ENCODE data around the gene LRRC8E.
"Not testable (repeated sequence)": the region's sequence is repeated elsewhere in the genome, so short reads cannot be mapped to it uniquely, and the experiment has no call there.

LRRC8E gene

DNA sequence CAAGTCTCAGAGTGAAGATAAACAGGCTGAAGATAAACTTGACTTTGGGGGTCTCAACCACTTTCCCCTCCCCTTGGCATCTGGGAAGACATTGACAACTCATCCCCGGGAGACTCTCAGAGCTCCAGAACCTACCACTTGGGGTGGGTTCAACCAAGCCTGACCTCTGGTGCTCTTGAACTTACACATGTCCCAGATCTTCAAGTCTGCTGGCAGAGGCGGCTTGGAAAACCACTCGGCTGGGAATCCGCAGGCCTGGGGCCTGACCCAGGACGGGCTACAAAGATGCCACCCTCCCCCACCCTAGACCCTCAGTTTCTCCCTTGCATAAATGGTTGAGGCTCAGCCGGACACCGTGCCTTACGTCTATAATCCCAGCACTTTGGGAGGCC lies 512 bp downstream of the LRRC8E start:
- DNase-seq = no peak

DNA sequence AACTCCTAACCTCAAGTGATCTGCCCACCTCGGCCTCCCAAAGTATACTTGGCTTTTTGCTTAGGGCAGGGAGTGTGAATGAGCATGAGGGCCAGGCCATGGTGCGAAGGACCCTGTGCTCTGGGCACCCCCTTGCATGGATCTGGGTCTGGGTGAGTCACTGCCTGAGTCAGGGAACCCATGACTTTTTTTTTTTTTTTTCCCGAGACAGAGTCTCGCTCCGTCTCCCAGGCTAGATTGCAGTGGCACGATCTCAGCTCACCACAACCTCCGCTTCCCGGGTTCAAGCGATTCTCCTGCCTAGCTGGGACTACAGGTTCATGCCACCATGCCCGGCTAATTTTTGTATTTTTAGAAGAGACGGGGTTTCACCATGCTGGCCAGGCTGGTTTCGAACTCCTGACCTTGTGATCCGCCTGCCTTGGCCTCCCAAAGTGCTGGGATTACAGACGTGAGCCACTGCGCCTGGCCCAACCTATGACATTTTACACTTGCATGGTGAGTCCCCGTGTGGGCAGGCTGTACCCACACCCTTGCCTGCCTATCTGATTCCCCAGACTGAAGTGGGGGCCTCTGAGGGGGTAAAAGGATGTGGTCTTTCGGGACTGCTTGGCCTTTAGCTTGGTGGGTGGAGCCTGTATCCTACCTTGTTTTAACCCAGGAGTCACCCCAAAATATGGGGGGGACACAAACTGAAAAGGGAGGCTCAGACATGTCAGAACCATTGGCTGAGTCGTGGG lies 5.2 kb downstream of the LRRC8E start:
- DNase-seq = not testable (repeated sequence)

DNA sequence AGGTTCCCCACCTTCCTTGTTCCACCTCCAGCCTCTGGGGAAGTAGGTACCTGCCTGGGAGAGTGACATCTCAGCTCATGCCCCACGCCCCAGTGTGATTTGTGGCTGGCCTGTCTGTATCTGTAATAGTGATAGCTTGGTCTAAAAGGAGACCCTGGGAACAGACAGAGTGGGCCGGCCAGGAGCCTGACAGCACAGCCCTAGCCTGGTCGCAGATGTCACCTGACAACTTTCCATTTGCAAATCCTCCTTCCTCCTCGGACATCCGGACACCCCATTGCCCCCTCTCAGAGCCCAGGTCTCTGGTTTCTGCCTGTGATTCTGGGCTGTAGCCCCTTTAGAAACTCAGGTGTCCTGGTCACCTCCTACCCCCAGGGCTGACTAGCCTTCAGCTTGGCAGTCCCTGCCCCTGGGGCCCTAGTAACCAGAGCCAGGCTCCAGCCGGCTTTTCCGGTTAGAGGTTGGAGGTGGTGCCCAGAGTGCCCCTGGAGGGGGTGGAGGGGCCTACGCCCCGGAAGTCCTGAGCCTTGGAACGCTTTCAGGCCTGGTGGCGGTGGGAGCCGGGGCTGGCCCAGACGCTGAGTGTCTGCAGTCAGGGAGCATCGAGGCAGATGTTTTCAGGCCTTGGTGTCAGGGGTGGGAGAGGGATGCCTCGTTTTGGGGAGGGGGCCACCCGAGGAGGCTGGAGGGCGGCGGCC lies 6.5 kb downstream of the LRRC8E start:
- no peak for DNase-seq

DNA sequence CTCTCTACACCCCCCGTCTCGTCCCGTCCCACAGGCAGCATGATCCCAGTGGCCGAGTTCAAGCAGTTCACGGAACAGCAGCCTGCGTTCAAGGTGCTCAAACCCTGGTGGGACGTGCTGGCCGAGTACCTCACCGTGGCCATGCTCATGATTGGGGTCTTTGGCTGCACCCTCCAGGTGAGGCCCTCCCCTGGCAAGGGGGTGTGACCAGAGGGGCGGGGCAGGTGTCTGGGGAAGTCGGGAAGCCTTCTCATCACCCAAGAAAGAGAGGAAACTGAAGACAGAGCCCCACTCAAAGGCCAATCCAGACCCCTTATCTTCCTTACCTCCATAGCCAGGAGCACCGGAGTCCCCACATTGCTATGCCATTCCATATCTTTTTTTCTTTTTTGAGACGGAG lies 7.3 kb downstream of the LRRC8E start:
- DNase-seq = no peak

DNA sequence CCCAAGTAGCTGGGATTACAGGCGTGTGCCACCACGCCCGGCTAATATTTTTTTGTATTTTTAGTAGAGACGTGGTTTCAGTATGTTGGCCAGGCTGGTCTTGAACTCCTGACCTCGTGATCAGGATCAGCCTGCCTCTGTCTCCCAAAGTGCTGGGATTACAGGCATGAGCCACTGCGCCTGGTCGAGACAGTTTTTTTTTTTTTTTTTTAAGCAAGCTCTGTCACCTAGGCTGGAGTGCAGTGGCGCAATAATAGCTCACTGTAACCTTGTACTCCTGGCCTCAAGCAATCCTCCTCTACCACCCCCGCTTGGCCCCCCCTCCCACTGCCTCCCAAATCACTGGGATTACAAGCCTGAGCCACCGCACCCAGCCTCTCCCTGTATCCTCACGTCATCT lies 9.0 kb downstream of the LRRC8E start:
- DNase-seq = no peak

DNA sequence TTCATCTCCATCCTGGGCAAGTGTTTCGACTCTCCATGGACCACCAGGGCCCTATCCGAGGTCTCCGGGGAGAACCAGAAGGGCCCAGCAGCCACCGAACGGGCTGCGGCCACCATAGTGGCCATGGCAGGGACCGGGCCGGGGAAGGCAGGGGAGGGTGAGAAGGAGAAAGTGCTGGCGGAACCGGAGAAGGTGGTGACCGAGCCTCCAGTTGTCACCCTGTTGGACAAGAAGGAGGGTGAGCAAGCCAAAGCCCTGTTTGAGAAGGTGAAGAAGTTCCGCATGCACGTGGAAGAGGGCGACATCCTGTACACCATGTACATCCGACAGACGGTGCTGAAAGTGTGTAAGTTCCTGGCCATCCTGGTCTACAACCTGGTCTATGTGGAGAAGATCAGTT lies 10.7 kb downstream of the LRRC8E start:
- DNase-seq = no peak

DNA sequence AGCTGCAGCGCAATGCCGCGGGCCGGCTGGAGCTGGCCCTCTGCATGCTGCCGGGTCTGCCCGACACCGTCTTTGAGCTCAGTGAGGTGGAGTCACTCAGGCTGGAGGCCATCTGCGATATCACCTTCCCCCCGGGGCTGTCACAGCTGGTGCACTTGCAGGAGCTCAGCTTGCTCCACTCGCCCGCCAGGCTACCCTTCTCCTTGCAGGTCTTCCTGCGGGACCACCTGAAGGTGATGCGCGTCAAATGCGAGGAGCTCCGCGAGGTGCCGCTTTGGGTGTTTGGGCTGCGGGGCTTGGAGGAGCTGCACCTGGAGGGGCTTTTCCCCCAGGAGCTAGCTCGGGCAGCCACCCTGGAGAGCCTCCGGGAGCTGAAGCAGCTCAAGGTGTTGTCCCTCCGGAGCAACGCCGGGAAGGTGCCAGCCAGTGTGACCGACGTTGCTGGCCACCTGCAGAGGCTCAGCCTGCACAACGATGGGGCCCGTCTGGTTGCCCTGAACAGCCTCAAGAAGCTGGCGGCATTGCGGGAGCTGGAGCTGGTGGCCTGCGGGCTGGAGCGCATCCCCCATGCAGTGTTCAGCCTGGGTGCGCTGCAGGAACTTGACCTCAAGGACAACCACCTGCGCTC lies 11.6 kb downstream of the LRRC8E start:
- DNase-seq = peak; percentile 8

DNA sequence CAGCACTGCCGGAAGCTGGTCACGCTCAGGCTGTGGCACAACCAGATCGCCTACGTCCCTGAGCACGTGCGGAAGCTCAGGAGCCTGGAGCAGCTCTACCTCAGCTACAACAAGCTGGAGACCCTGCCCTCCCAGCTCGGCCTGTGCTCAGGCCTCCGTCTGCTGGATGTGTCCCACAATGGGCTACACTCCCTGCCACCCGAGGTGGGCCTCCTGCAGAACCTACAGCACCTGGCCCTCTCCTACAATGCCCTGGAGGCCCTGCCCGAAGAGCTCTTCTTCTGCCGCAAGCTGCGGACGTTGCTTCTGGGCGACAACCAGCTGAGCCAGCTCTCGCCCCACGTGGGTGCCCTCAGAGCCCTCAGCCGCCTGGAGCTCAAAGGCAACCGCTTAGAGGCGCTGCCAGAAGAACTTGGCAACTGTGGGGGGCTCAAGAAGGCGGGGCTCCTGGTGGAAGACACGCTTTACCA lies 12.1 kb downstream of the LRRC8E start:
- no peak for DNase-seq

DNA sequence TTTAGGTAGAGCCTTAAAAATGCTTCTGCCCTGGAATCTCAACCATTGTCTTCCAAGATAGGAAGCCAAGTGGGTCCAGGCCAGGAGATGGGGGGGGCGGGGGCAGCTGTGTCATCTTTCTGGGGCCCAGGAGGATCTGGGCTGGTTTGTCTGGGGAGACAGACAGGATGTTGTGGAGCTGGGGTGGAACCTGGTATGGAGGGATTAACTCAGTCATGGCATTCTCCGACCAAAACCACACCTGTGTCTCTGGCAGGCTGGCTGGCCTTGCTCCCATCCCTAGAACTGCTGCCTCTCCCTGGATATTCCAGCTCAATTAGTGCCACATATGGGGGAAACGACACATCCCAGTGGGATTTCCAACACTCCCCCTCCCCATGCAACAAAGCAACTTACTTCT lies 12.6 kb downstream of the LRRC8E start:
- no peak for DNase-seq

DNA sequence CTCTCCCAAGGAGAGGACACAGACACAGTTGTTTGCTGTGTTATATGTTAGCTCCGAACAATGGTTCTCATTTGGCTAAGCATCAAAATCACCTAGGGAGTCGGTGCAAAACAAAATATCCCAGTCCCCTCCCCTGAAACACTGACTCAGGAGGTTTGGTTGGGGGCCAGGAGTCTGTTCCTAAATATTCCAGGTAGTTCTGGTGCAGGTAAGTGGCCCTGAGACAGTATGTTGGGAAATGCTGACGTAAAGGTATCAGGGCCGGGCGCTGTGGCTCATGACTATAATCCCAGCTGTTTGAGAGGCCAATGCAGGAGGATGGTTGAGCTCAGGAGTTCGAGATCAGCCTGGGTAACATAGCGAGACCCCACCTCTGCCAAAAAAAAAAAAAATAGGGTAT lies 13.0 kb downstream of the LRRC8E start:
- DNase-seq = no peak

DNA sequence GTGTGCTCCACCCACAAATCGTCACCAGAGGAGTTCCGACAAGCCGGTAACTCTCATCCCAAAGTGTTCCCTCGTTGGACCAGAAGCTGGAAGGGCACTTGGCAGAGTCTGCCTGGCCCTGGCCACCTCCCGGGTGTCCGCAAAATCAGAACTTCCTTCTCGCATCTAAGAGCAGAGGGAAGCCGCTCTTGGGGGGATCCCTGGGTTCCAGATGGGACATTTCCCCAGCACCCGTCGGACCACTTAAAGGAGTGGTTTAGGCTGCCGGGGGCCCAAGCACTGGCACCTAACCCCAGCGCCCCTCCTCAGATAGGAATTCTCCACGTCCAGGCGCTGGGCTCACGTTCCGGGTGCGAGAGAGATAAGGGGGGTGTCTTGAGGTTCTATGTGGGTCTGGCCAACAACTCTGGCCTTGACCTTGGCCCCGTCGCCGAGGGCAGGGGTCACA lies 14.5 kb downstream of the LRRC8E start:
- DNase-seq = no peak

DNA sequence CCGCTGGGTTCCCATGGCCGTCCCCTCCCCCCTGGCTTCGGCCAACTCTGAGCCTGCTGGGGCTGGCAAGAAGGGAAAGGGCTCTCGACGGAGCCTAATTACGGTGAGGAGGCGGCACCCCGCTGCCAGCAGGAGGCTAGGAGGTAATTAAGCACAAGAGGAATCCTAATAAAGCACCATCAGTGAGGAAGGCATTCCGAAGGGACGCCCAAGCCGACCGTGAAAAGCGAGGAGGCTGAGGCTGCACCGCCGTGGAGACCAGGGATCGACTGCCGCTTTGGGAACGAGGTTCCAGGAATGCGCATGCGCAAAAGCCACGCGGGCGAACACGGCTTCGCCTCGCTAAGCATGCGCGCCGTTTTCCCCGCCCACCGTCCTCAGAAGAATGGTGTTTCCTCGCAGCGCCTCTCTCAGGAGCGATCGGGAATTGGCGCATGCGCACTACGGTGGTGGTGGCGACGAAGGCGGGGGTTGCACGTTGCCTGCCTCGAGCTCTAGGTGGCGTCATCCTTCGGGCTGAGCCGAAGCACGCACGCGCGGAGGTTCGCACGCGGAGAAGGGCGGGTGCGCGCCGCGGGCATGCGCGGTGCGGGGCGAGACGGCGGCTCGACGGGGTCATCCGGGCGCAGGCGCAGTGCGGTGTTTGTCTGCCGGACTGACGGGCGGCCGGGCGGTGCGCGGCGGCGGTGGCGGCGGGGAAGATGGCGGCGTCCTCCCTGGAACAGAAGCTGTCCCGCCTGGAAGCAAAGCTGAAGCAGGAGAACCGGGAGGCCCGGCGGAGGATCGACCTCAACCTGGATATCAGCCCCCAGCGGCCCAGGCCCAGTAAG lies 15.1 kb downstream of the LRRC8E start, which contains the start of gene MAP2K7:
TSS of gene MAP2K7 (plus strand) at position 634 of the 830 bp plus-strand sequence. CDS start at position 702, 68 bp downstream.
- DNase-seq = peak; percentile 98

DNA sequence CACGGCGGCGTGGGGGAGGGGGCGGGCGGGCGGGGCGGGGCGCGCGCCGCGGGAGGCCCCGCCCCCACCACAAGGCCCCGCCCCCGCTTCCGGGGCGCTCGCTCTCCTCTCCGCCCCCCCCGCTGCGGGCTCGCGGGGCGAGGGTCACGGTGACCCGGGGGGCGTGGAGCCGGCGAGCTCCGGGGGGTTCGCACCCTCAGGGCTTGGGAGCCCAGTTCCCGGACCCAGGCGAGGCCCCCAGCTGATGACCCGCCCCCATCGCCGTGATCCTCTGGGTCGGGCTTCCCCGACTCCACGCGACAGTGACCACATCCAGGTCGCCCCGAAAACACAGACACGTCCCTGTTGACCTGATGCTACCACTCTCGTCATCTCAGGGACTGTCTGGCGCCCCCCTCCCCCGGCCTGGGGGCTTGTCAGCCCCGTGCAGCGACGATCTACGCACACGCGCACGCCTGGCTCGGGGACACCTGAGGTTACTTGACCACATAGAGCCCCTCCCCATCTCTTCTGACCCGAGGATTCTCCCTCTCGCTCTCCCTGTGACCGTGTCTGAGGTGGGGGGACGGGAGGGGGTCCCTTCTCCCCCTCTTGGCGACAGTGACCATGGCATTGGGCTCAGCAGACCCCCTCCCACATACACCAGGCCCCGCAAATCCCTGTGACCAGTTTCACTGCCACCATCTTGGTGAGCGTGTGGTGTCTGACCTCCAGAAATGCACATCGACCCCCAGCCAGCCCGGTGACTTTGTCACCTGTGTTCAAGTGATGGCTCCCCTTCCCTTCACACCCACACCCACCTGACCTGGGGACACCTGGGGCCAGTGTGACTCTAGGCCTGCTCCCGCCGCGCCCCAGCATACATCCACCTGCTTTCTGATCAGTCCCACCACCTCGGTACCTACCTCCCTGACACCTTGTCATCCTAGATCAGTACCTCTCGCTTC lies 16.0 kb downstream of the LRRC8E start:
- DNase-seq = no peak

DNA sequence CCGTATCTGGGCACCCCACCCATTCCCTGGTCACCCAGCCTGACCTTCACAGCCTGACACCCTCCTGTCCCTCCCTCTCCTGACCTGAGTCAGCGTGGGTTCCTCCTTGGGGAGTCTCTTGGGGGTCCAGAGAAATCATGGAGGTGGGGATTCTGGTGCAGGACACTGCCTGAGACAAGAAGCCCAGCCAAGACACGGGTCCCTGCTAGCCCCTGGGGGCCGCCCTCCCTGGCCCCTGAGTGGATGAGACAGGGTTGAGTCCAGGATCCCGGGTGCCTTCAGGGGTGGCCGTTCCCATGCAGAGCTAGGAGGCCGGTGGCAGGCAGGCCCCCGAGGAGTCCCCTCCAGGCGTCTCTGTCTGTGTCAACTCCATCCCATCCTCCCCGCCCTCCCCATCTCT lies 17.0 kb downstream of the LRRC8E start:
- DNase-seq = no peak

DNA sequence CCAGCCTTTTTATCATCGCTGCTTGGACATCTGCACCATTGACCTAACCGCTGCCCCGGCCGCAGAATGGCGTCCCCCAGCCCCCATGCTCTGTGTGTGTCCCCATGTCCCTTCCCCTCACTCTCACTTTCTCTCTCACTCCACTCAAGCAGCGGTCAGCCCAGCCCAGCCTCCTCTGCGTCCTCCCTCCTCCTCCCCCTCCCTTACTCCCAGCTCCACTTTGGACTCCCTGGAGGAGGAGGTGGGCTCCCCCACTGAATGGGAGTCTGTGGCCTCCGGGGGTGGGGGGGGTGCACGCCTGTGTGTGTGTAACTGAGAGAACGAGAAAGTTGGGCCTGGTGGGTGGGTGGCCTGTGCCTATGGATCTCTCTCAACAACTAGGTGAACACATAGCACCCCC lies 17.5 kb downstream of the LRRC8E start:
- DNase-seq = no peak

DNA sequence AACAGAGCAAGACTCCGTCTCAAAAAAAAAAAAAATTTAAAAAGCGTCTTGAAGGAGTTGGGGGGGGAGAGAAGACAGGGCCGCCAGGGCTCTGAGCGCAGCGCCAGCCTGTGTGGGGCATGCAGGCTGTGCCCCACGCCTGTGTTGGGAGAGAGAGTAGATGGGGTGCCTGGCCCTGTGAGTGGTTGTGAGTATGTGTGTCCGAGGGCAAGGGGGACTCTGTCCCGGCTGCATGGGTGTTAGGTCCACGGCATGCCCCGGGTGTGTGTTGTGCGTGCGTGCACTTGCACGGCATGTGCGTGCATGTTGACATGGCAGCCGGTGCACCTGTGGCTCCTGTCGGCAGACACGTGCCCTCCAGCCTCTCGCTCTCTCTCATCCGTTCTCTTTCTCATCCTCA lies 18.8 kb downstream of the LRRC8E start:
- no peak for DNase-seq

DNA sequence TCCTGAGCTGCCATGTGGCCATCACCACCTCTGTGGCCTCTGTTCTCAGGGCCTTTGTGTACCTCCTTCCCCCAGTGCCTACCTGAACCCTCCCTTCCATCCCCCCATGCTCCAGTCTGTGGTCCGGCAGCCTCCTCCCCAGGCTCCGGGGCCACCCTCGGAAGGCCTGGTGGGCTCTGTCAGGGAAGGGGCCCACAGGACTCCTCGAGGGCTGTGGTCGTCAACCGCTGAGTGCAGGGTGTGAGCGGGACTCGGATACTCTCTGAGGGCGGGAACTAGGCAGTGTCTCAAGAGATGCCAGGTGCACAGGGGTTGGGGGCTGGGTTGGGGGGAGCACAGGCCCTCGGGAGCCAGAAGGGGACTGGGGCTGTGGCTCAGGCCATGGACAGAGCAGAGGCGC lies 19.2 kb downstream of the LRRC8E start:
- DNase-seq = no peak

DNA sequence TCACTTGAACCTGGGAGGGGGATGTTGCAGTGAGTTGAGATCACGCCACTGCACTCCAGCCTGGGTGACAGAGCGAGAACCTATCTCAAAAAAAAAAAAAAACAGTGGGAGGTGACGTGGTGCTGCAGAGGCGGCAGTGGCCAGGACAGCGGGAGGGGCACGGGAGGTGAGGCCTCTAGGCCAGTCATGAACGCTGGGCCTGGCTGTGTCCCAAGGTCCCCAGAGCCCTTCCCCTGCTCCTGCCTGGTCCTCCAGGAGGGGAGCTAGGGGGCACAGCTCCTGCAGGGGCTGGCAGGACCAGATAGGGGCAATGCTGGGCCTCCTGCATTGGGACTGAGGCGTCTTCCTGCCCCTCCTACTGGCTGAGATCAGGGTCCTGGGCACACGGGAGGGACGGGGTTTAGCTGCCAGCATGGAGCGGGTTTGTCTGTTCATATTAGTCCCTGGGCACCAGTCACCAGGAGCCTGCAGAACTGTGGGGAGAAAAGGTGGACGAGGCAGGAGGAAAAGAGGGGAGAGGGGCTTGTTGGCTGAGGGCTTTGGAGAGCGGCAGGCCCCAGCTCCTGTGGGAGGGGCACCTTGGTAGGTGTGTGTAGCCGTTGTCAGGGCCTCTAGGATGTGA lies 19.9 kb downstream of the LRRC8E start:
- no peak for DNase-seq

DNA sequence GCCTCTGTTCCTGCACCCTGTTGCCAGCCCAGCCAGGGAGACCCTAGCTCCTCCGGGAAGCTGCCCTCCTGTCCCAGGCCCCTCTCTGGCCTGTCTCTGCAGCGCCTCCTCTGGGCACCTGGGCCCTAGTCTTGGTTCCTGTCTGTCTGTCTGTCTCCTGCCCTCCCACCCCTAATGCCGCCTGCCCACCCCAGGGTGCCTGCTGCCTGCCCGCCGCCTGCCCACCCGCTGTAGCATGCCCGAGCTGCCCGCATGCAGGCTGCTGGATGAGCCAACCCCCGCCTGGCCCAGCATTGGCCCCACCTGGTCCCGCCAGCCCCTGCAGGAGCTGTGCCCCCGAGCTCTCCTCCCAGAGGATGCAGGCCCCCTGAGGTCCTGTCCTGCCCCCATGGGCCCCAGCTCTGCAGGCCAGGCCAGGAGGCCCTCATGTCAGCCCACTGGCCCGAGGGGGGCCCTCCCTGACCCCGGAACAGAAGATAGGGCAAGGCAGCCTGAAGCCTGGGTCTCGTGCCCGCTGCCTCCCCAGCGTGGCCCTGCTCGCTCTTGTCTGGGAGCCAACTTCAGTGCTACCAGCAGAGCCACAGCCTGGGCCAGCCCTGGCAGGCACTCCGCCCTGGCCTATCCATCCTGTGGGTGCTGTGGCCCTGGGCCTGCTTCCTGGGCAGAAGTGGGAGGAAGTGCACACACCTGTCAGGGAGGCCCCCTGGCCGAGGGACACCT lies 20.6 kb downstream of the LRRC8E start:
- DNase-seq = no peak

DNA sequence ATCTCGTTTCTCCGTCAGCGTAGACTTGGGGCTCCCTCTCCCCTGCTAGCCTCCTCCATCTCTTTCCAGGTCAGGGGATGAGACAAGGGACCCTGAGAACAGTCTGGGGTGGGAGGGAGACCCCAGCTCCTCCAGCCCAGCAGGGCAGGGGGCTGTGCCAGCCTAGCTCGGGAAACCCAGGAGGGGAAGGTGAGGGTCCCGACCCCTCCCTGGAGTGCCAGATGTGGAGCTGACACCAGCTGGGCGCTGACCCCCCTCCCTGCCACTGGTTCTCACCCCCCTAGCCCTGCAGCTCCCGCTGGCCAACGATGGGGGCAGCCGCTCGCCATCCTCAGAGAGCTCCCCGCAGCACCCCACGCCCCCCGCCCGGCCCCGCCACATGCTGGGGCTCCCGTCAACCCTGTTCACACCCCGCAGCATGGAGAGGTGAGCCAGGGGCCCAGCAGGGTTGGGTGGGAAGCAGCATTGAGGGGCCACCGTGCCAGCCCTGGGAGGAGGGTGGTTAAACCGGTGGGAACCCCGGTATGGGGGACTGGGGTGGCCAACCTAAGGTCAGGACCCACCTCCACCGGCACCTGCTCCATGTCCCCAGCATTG lies 21.3 kb downstream of the LRRC8E start:
- no peak for DNase-seq
